ENCODE data around the gene GLIS1. TPM values are rescaled to one million over a fixed set of nuclear protein-coding genes. Genes with fewer than 3 reads are reported as not detected.
A peak's percentile ranks its signal among the peaks of the same experiment; 100 is the strongest.

The GLIS1 gene
- total and polyA plus RNA-seq, 11 donors = 0.06 to 0.35 (median 0.13) TPM; not detected in 6

- ATAC-seq = no peak
These were observed 138.4 kb downstream of the GLIS1 start for GRCh38 chr1:53600561-53600960.

DNA sequence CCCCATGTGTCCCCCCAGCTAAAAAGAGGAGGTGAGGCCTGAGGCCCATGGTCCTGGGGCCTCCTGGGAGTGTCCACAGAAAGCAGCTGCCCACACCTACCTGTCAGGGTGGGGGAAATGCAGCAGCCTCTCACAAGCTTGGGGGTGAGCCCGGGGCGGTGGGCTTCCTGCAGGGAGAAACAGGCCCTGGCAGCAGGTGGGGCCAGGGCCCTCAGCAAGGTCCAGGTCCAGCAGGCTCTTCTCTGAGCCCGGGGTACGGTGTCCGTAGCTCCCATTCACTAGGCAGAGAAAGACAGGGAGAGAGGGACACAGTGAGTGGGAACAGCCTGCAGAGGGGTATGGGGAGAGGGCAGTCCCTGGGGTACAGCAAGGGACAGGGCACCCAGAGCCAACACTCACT, 139.0 kb downstream of the GLIS1 start:
- peak in 1 of 5 donors; percentile 14 for DNase-seq
- H3K27ac ChIP-seq = no peak overlapping the region
- H3K4me1 ChIP-seq = no peaks in the 10 kb centered on the region
- intact Hi-C loops (cut with DNase I) = no loop called here
- H3K36me3 ChIP-seq = no peaks in the 10 kb centered on the region
- ATAC-seq = no peak
- H3K4me3 ChIP-seq = no peak overlapping the region
- TF ChIP-seq, protein P1, sequence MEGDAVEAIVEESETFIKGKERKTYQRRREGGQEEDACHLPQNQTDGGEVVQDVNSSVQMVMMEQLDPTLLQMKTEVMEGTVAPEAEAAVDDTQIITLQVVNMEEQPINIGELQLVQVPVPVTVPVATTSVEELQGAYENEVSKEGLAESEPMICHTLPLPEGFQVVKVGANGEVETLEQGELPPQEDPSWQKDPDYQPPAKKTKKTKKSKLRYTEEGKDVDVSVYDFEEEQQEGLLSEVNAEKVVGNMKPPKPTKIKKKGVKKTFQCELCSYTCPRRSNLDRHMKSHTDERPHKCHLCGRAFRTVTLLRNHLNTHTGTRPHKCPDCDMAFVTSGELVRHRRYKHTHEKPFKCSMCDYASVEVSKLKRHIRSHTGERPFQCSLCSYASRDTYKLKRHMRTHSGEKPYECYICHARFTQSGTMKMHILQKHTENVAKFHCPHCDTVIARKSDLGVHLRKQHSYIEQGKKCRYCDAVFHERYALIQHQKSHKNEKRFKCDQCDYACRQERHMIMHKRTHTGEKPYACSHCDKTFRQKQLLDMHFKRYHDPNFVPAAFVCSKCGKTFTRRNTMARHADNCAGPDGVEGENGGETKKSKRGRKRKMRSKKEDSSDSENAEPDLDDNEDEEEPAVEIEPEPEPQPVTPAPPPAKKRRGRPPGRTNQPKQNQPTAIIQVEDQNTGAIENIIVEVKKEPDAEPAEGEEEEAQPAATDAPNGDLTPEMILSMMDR (IDR thresholded peaks at IDR 0.05) = no peak
- no peak for TF ChIP-seq POLR2A (IDR thresholded peaks at IDR 0.05)
- no peaks in the 10 kb centered on the region for H3K27me3 ChIP-seq
- H3K9me3 ChIP-seq = no peaks in the 10 kb centered on the region
- 52 to 78% (median 64%) methylated on average over 5 of the region's 5 CpGs for WGBS, 4 donors

More at GRCh38 chr1:53600561-53600960, 138.4 kb downstream of the GLIS1 start:
- intact Hi-C loops (cut with DNase I) = no loop called here
- peak in 1 of 5 donors; percentile 41 for DNase-seq
- WGBS, 4 donors = 56 to 66% (median 59%) methylated on average over 8 of the region's 8 CpGs
- H3K4me1 ChIP-seq = no peaks in the 10 kb centered on the region
- TF ChIP-seq, protein P1 (IDR thresholded peaks at IDR 0.05) = no peak
- H3K27ac ChIP-seq = no peak overlapping the region
- no peaks in the 10 kb centered on the region for H3K36me3 ChIP-seq
- no peaks in the 10 kb centered on the region for H3K9me3 ChIP-seq
- H3K4me3 ChIP-seq = no peak overlapping the region
- H3K27me3 ChIP-seq = no peaks in the 10 kb centered on the region

DNA sequence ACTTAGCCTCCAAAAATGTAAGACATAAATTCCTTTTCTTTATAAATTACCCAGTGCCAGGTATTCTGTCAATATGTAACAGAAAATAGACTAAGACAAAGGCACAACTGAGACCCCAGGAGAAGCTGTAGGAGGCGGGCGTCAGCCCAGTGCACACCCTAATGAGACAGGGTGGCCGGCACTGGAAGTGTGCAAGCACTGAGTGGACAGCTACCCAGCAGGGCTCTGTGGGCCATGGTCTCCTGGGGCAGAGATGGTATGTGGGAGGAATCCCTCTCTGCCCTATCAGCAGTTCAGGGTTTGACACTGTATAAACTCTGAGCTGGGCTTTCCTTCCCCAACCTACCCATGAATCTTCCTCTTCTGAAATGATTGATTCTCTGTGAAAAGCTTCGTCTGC, 139.5 kb downstream of the GLIS1 start:
- Histone ChIP-seq H3K36me3 (no peaks in the 10 kb centered on the region), H3K9me3 (no peaks in the 10 kb centered on the region), H3K4me1 (no peaks in the 10 kb centered on the region), H3K27me3 (no peaks in the 10 kb centered on the region), H3K4me3 (no peak overlapping the region), H3K27ac (no peak overlapping the region)
- WGBS, 4 donors = 90 to 98% (median 93%) methylated on average over 4 of the region's 4 CpGs
- intact Hi-C loops (cut with DNase I) = loop anchor here in 1 of 10 donors (10.0 kb wide), 1 partner anchor 115 kb away; no protein-coding TSS in a partner anchor
- TF ChIP-seq POLR2A (IDR thresholded peaks at IDR 0.05) = no peak
- TF ChIP-seq, protein P1 (IDR thresholded peaks at IDR 0.05) = no peak
- no peak for ATAC-seq
- peak in 1 of 5 donors; percentile 24 for DNase-seq

DNA sequence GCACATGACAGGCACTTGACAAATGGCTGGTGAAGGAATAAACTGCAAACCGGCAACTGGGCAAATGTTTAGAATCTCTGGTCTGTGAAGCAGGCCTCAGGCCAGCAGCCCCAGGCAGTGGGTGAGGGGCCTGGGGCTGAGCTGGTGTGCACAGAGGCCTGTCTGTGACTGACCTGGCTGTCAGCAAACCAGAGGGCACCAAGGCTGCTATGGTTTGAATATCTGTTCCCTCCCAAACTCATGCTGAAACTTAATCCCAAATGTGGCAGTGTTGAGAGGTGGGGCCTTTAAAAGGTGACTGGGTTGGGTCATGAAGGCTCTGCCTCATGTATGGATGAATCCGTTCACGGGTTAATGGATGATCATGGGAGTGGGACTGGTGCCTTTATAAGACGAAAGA, 140.0 kb downstream of the GLIS1 start:
- no peak for TF ChIP-seq POLR2A (IDR thresholded peaks at IDR 0.05)
- TF ChIP-seq, protein P1 (IDR thresholded peaks at IDR 0.05) = no peak
- Histone ChIP-seq H3K27ac (no peak overlapping the region), H3K4me1 (no peaks in the 10 kb centered on the region), H3K9me3 (no peaks in the 10 kb centered on the region), H3K36me3 (no peaks in the 10 kb centered on the region), H3K4me3 (no peak overlapping the region), H3K27me3 (peaks cover 0 to 3% (median 0%) of the 10 kb centered on the region in 9 donors)
- ATAC-seq = no peak
- WGBS, 4 donors = 89 to 95% (median 92%) methylated on average over 4 of the region's 4 CpGs
- intact Hi-C loops (cut with DNase I) = loop anchor here in 1 of 10 donors (10.0 kb wide), 1 partner anchor 114 kb away; no protein-coding TSS in a partner anchor
- peak in 1 of 5 donors; percentile 3 for DNase-seq

Data from heart left ventricle (tissue), 16 donors.